Prostate gland (tissue), 2 donors: ENCODE data around the gene ZNF784. TPM values are rescaled to one million over a fixed set of nuclear protein-coding genes. Genes with fewer than 3 reads are reported as not detected.

Experiments
- DNase-seq: peaks from one replicate; pipeline ENCODE4 v3.0.0-alpha.2; 2019; ENCODE audit warnings: low spot score
- H3K27ac ChIP-seq, 2 donors: fragments of 200-600 bp; sonication (generic); 2 replicates each; pipeline ENCODE4 v1.5.1; 2017 to 2019
- H3K27me3 ChIP-seq: fragments of 200-600 bp; sonication (generic); replicated peaks from 2 replicates; pipeline ENCODE4 v1.5.1; 2019; ENCODE audit not compliant: insufficient read depth
- H3K36me3 ChIP-seq, 2 donors: fragments of 200-600 bp; sonication (generic); 1 replicate in 1 of 2; 2 replicates in 1 of 2; pipeline versions ENCODE4 v1.5.1 to v1.8.1; 2017 to 2019
- H3K4me1 ChIP-seq: fragments of 200-600 bp; sonication (generic); replicated peaks from 2 replicates; pipeline ENCODE4 v1.5.1; 2019
- H3K4me3 ChIP-seq, 2 donors: fragments of 200-600 bp; sonication (generic); 2 replicates each; pipeline ENCODE4 v1.5.1; 2017 to 2019
- H3K9me3 ChIP-seq: fragments of 200-600 bp; sonication (generic); 2 replicates; pipeline ENCODE4 v1.5.1; 2017
- CTCF ChIP-seq, 4 experiments: fragments of 200-600 bp in 2 of 4; fragments of 450-650 bp in 2 of 4; sonication (generic) in 2 of 4; IDR thresholded peaks; 1 replicate in 3 of 4; 2 replicates in 1 of 4; pipeline ENCODE4 v1.5.1; 2016 to 2019; ENCODE audit warnings: antibody characterized with exemption in 4 of 4, mild to moderate bottlenecking in 2 of 4, moderate library complexity in 2 of 4
- POLR2A ChIP-seq: fragments of 450-650 bp; IDR thresholded peaks from one replicate; pipeline ENCODE4 v1.6.1; 2016; ENCODE audit warnings: antibody characterized with exemption, mild to moderate bottlenecking
- POLR2AphosphoS5 ChIP-seq: sonication (generic); formaldehyde crosslinking; IDR thresholded peaks from one replicate; pipeline ENCODE4 v1.6.1; 2017; ENCODE audit warnings: antibody characterized with exemption
- WGBS: methylation state at CpG from one replicate; pipeline ENCODE4 v1.1.5; 2018; 5-methylcytosine and 5-hydroxymethylcytosine counted together
- intact Hi-C: fragments of 100-400 bp; cut with DNase I; formaldehyde crosslinking; loops from one replicate; pipeline ENCODE4 v1.14.2; 2022
- total RNA-seq, 2 donors: library from RNA; depleted of rRNA; stranded (reverse); fragments of >200 nt; gene quantifications; one replicate each; pipeline ENCODE4 v1.1.0, GENCODE V29; 2016

ZNF784 gene
- total RNA-seq, 2 donors from 2014 or later, result 8.9 to 17.2 TPM

- Histone ChIP-seq H3K4me3 (no peak overlapping the region), H3K27me3 (no peaks in the 10 kb centered on the region), H3K27ac (no peak overlapping the region), H3K4me1 (no peaks in the 10 kb centered on the region), H3K9me3 (no peaks in the 10 kb centered on the region), H3K36me3 (peaks cover 18 to 30% of the 10 kb centered on the region in 2 donors)
- TF ChIP-seq CTCF (IDR thresholded peaks at IDR 0.05) (no peak), POLR2AphosphoS5 (no peak), POLR2A (no peak)
- WGBS, result 73% methylated on average over 2 of the region's 2 CpGs
- intact Hi-C loops, result no loop called here
- DNase-seq, result no peak
These were observed 46.6 kb upstream of the ZNF784 start for GRCh38 chr19:55671054-55671378.

- Histone ChIP-seq H3K36me3 (peaks cover 21 to 30% of the 10 kb centered on the region in 2 donors), H3K27ac (no peak overlapping the region), H3K9me3 (no peaks in the 10 kb centered on the region), H3K27me3 (no peaks in the 10 kb centered on the region), H3K4me3 (no peak overlapping the region), H3K4me1 (no peaks in the 10 kb centered on the region)
- TF ChIP-seq POLR2AphosphoS5, result no peak
- no peak for TF ChIP-seq CTCF (IDR thresholded peaks at IDR 0.05)
- TF ChIP-seq POLR2A, result no peak
- no peak for DNase-seq
- 81% methylated on average over 22 of the region's 23 CpGs for WGBS
- intact Hi-C loops, result no loop called here
These were observed 46.1 kb upstream of the ZNF784 start for GRCh38 chr19:55670280-55671053.

- no peak for TF ChIP-seq POLR2AphosphoS5
- Histone ChIP-seq H3K36me3 (peaks cover 21 to 32% of the 10 kb centered on the region in 2 donors), H3K27me3 (no peaks in the 10 kb centered on the region), H3K9me3 (no peaks in the 10 kb centered on the region), H3K4me1 (no peaks in the 10 kb centered on the region), H3K27ac (no peak overlapping the region), H3K4me3 (no peak overlapping the region)
- intact Hi-C loops, result no loop called here
- 82% methylated on average over 40 of the region's 43 CpGs for WGBS
- no peak for DNase-seq
These were observed 45.3 kb upstream of the ZNF784 start for GRCh38 chr19:55669418-55670279.

- DNase-seq, result no peak
These were observed 44.4 kb upstream of the ZNF784 start for GRCh38 chr19:55668603-55669348.

More at GRCh38 chr19:55668603-55669348, 44.4 kb upstream of the ZNF784 start:
- WGBS, result 90% methylated on average over 30 of the region's 30 CpGs
- intact Hi-C loops, result no loop called here
- Histone ChIP-seq H3K4me1 (no peaks in the 10 kb centered on the region), H3K4me3 (no peak overlapping the region), H3K9me3 (no peaks in the 10 kb centered on the region), H3K27ac (no peak overlapping the region), H3K36me3 (peaks cover 28 to 41% of the 10 kb centered on the region in 2 donors), H3K27me3 (no peaks in the 10 kb centered on the region)
- TF ChIP-seq POLR2A (no peak), CTCF (IDR thresholded peaks at IDR 0.05) (no peak), POLR2AphosphoS5 (no peak)
